H9 (cell line): ENCODE measurements around the gene WLS. TPM values are rescaled to one million over a fixed set of nuclear protein-coding genes. Genes with fewer than 3 reads are reported as not detected.

ENCODE experiments used
- DNase-seq: peaks from one replicate; pipeline ENCODE4 v3.0.0-alpha.2; 2017
- H2AFZ ChIP-seq: one replicate; pipeline ENCODE4 v1.6.1; 2013; ENCODE audit warnings: mild to moderate bottlenecking, low read length, control low read depth, moderate library complexity
- H2AK5ac ChIP-seq: 2 replicates; pipeline ENCODE4 v1.6.1; 2013; ENCODE audit warnings: low read length, control low read depth, mixed read lengths; ENCODE audit not compliant: insufficient read length
- H2BK120ac ChIP-seq: one replicate; pipeline ENCODE4 v1.6.1; 2013; ENCODE audit warnings: low read depth, mild to moderate bottlenecking, low read length, control low read depth, inconsistent platforms; ENCODE audit not compliant: poor library complexity, severe bottlenecking
- H2BK12ac ChIP-seq: 2 replicates; pipeline ENCODE4 v1.6.1; 2013; ENCODE audit warnings: low read length, control low read depth, mixed read lengths, low read depth; ENCODE audit not compliant: insufficient read length
- H2BK15ac ChIP-seq: 2 replicates; pipeline ENCODE4 v1.6.1; 2013; ENCODE audit warnings: low read depth, low read length, control low read depth
- H2BK20ac ChIP-seq: one replicate; pipeline ENCODE4 v1.6.1; 2013; ENCODE audit warnings: low read depth, mild to moderate bottlenecking, low read length, control low read depth, inconsistent platforms; ENCODE audit not compliant: poor library complexity, severe bottlenecking
- H2BK5ac ChIP-seq: 2 replicates; pipeline ENCODE4 v1.6.1; 2013; ENCODE audit warnings: low read length, control low read depth, mixed read lengths; ENCODE audit not compliant: insufficient read length
- H3K14ac ChIP-seq: 2 replicates; pipeline ENCODE4 v1.6.1; 2013; ENCODE audit warnings: low read length, control low read depth; ENCODE audit not compliant: insufficient read depth
- H3K18ac ChIP-seq: 2 replicates; pipeline ENCODE4 v1.6.1; 2013; ENCODE audit warnings: low read depth, mild to moderate bottlenecking, mixed read lengths, low read length, control low read depth; ENCODE audit not compliant: insufficient read length
- H3K23ac ChIP-seq: 2 replicates; pipeline ENCODE4 v1.6.1; 2013; ENCODE audit warnings: low read length, control low read depth, mixed read lengths, low read depth; ENCODE audit not compliant: insufficient read length
- H3K23me2 ChIP-seq: 2 replicates; pipeline ENCODE4 v1.6.1; 2013; ENCODE audit warnings: low read depth, mild to moderate bottlenecking, mixed read lengths, low read length, control low read depth; ENCODE audit not compliant: insufficient read length, poor library complexity, severe bottlenecking
- H3K27ac ChIP-seq: 2 replicates; pipeline ENCODE4 v1.5.1; 2013; ENCODE audit warnings: low read length, control low read depth, mixed read lengths, low read depth; ENCODE audit not compliant: insufficient read length
- H3K27me3 ChIP-seq: 2 replicates; pipeline ENCODE4 v1.6.1; 2013; ENCODE audit warnings: low read length, control low read depth, inconsistent platforms; ENCODE audit not compliant: insufficient read depth
- H3K4ac ChIP-seq: 2 replicates; pipeline ENCODE4 v1.6.1; 2013; ENCODE audit warnings: low read depth, mild to moderate bottlenecking, control low read depth, inconsistent platforms, low read length, moderate library complexity
- H3K4me1 ChIP-seq: 2 replicates; pipeline ENCODE4 v1.6.1; 2013; ENCODE audit warnings: low read length, control low read depth, inconsistent platforms; ENCODE audit not compliant: insufficient read depth
- H3K4me2 ChIP-seq: 2 replicates; pipeline ENCODE4 v1.6.1; 2013; ENCODE audit warnings: low read length, control low read depth, mixed read lengths; ENCODE audit not compliant: insufficient read length, insufficient read depth
- H3K56ac ChIP-seq: 2 replicates; pipeline ENCODE4 v1.6.1; 2013; ENCODE audit warnings: low read depth, mild to moderate bottlenecking, mixed read lengths, low read length, control low read depth; ENCODE audit not compliant: insufficient read length
- H3K79me1 ChIP-seq: 2 replicates; pipeline ENCODE4 v1.6.1; 2013; ENCODE audit warnings: low read depth, mild to moderate bottlenecking, moderate library complexity, low read length, control low read depth, inconsistent platforms; ENCODE audit not compliant: insufficient read depth, poor library complexity, severe bottlenecking
- H3K79me2 ChIP-seq: 2 replicates; pipeline ENCODE4 v1.6.1; 2013; ENCODE audit warnings: low read length, control low read depth, inconsistent platforms; ENCODE audit not compliant: insufficient read depth
- H3K9ac ChIP-seq: 2 replicates; pipeline ENCODE4 v1.6.1; 2013; ENCODE audit warnings: low read length, control low read depth, mixed read lengths; ENCODE audit not compliant: insufficient read length; ENCODE audit errors: extremely low read depth
- H3K9me3 ChIP-seq: one replicate; pipeline ENCODE4 v1.6.1; 2013; ENCODE audit warnings: low read depth, low read length, inconsistent platforms; ENCODE audit not compliant: control insufficient read depth
- H3T11ph ChIP-seq: one replicate; pipeline ENCODE4 v1.6.1; 2013; ENCODE audit warnings: mild to moderate bottlenecking, low read length, control low read depth, inconsistent platforms
- H4K20me1 ChIP-seq: one replicate; pipeline ENCODE4 v1.6.1; 2013; ENCODE audit not compliant: control insufficient read depth, insufficient read length, insufficient read depth
- H4K5ac ChIP-seq: 2 replicates; pipeline ENCODE4 v1.6.1; 2013; ENCODE audit warnings: low read depth, mild to moderate bottlenecking, mixed read lengths, low read length, control low read depth; ENCODE audit not compliant: insufficient read length
- H4K8ac ChIP-seq: replicated peaks from 2 replicates; pipeline ENCODE4 v1.6.1; 2013; ENCODE audit warnings: low read length, control low read depth, mixed read lengths, low read depth; ENCODE audit not compliant: insufficient read length
- H4K91ac ChIP-seq: 2 replicates; pipeline ENCODE4 v1.6.1; 2013; ENCODE audit warnings: low read depth, mild to moderate bottlenecking, moderate library complexity, mixed read lengths, low read length, control low read depth; ENCODE audit not compliant: insufficient read length
- H3K27ac Mint-ChIP-seq, 3 experiments: 2 replicates in 2 of 3; 3 replicates in 1 of 3; pipeline ENCODE4 v1.8.0; 2020 to 2021; ENCODE audit warnings: mixed read lengths in 3 of 3, mild to moderate bottlenecking in 1 of 3, moderate library complexity in 1 of 3
- H3K27me3 Mint-ChIP-seq: 2 replicates; pipeline ENCODE4 v1.8.0; 2021; ENCODE audit warnings: low read depth, mild to moderate bottlenecking, moderate library complexity, mixed read lengths
- H3K36me3 Mint-ChIP-seq, 3 experiments: 2 replicates in 2 of 3; 3 replicates in 1 of 3; pipeline ENCODE4 v1.8.0; 2020 to 2021; ENCODE audit warnings: low read depth in 3 of 3, mixed read lengths in 3 of 3; ENCODE audit not compliant: insufficient read depth in 1 of 3
- H3K4me1 Mint-ChIP-seq, 2 experiments: 2 replicates each; pipeline ENCODE4 v1.8.0; 2020; ENCODE audit warnings: mixed read lengths in 2 of 2
- H3K4me3 Mint-ChIP-seq, 2 experiments: 2 replicates in 1 of 2; 3 replicates in 1 of 2; pipeline ENCODE4 v1.8.0; 2020 to 2021; ENCODE audit warnings: mild to moderate bottlenecking in 2 of 2, mixed read lengths in 2 of 2, moderate library complexity in 1 of 2
- H3K9me3 Mint-ChIP-seq, 2 experiments: 2 replicates in 1 of 2; 3 replicates in 1 of 2; pipeline ENCODE4 v1.8.0; 2020; ENCODE audit warnings: mild to moderate bottlenecking in 2 of 2, mixed read lengths in 2 of 2, moderate library complexity in 1 of 2
- WGBS: extraction: QIAGEN DNeasy Blood & Tissue Kit; methylation state at CpG from one replicate; pipeline ENCODE4 v1.1.7; 2013; ENCODE audit warnings: missing lambda C conversion rate, low lambda C conversion rate, mixed read lengths; ENCODE audit not compliant: insufficient read length; ENCODE audit errors: extremely low coverage; 5-methylcytosine and 5-hydroxymethylcytosine counted together
- total RNA-seq: library from RNA; stranded (reverse); gene quantifications from 2 replicates; pipeline ENCODE4 v1.2.1, GENCODE V29; 2021
- TF ChIP-seq, protein P1 (sequence below): fragments of 200-600 bp; sonication (generic); conservative IDR thresholded peaks from 3 replicates; pipeline ENCODE4 v1.8.0; 2021; ENCODE audit warnings: antibody characterized with exemption, mild to moderate bottlenecking

Gene WLS
- total RNA-seq, 1 experiment from 2014 or later: 0.94 TPM

DNA sequence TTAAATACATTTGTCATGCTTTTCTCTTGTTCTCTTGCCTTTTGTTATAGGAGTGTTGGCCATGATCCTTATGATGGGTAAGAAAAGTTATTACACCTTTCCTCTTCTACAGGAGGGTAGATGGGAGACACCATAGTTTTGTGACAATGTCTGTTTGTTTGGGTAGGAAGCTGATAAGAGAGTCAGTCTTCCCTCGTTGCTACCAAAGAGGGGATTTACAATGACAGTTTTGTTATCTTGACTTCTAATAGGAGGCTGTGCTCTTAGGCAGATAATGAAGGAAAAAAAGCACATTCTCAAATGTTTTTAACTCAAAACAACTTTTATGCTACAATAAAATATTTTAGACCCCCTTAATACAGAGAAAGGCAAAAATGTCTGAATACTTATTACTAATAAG is 48.0 kb upstream of the WLS start:
- Histone ChIP-seq H2AFZ (no peak overlapping the region), H3K27me3 (peaks cover 17% of the 10 kb centered on the region; the same call in 1 of the 2 replicates), H3K4me2 (no peak overlapping the region), H3K27ac (no peak overlapping the region), H2BK12ac (no peak overlapping the region), H2BK20ac (no peak overlapping the region), H2AK5ac (no peak overlapping the region), H4K5ac (no peak overlapping the region), H3T11ph (no peak overlapping the region), H2BK15ac (no peak overlapping the region), H3K14ac (no peak overlapping the region), H3K18ac (no peak overlapping the region), H3K9ac (no peak overlapping the region), H4K8ac (no peak overlapping the region), H3K4me1 (peaks cover 6% of the 10 kb centered on the region; the same call in 1 of the 2 replicates), H3K79me1 (no peaks in the 10 kb centered on the region), H3K23me2 (no peaks in the 10 kb centered on the region), H3K4ac (no peak overlapping the region), H3K79me2 (no peaks in the 10 kb centered on the region), H4K91ac (no peak overlapping the region), H3K23ac (no peak overlapping the region), H2BK5ac (no peak overlapping the region), H3K9me3 (no peaks in the 10 kb centered on the region), H2BK120ac (no peak overlapping the region), H4K20me1 (no peaks in the 10 kb centered on the region), H3K56ac (no peak overlapping the region)
- H3K27ac Mint-ChIP-seq: no peak overlapping the region
- peaks cover 26 to 28% of the 10 kb centered on the region in 2 experiments for H3K4me1 Mint-ChIP-seq
- no peaks in the 10 kb centered on the region for H3K36me3 Mint-ChIP-seq
- no peaks in the 10 kb centered on the region; a peak in 2 of 5 replicates for H3K9me3 Mint-ChIP-seq
- no peak overlapping the region for H3K4me3 Mint-ChIP-seq
- TF ChIP-seq, protein P1, sequence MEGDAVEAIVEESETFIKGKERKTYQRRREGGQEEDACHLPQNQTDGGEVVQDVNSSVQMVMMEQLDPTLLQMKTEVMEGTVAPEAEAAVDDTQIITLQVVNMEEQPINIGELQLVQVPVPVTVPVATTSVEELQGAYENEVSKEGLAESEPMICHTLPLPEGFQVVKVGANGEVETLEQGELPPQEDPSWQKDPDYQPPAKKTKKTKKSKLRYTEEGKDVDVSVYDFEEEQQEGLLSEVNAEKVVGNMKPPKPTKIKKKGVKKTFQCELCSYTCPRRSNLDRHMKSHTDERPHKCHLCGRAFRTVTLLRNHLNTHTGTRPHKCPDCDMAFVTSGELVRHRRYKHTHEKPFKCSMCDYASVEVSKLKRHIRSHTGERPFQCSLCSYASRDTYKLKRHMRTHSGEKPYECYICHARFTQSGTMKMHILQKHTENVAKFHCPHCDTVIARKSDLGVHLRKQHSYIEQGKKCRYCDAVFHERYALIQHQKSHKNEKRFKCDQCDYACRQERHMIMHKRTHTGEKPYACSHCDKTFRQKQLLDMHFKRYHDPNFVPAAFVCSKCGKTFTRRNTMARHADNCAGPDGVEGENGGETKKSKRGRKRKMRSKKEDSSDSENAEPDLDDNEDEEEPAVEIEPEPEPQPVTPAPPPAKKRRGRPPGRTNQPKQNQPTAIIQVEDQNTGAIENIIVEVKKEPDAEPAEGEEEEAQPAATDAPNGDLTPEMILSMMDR: no peak
- H3K27me3 Mint-ChIP-seq: peaks cover 94% of the 10 kb centered on the region
- no peak for DNase-seq
- WGBS: no CpG with 5 or more reads among the region's 1 CpG
